Activated CD8-positive, alpha-beta memory T cell treated with anti-CD3 and anti-CD28 coated beads, Interleukin-2, amount 10 ng/mL, durations not matched to agents 7 days and 5 days (primary cell): ENCODE results near the gene FAM53C. TPM values are rescaled to one million over a fixed set of nuclear protein-coding genes. Genes with fewer than 3 reads are reported as not detected.

Source experiments
- ATAC-seq: fragments of 150-1000 bp; cut with Tn5 transposase; one replicate; pipeline ENCODE4 v1.10.0; 2021; ENCODE audit warnings: moderate library complexity
- CTCF ChIA-PET: fragments of 350-600 bp; sonication (Branson Sonifier 250); formaldehyde crosslinking; loops from one replicate; lab custom pipeline; 2021; ENCODE audit warnings: antibody characterized with exemption; lab: Charles Lee
- DNase-seq: peaks from one replicate; pipeline ENCODE4 v3.0.0-alpha.2; 2020
- H3K27ac Mint-ChIP-seq: one replicate; pipeline ENCODE4 v1.8.0; 2021; ENCODE audit warnings: mild to moderate bottlenecking, mixed read lengths
- H3K27me3 Mint-ChIP-seq: one replicate; pipeline ENCODE4 v1.8.0; 2021; ENCODE audit warnings: mixed read lengths
- H3K36me3 Mint-ChIP-seq: one replicate; pipeline ENCODE4 v1.8.0; 2021; ENCODE audit warnings: mild to moderate bottlenecking, mixed read lengths
- H3K4me1 Mint-ChIP-seq: one replicate; pipeline ENCODE4 v1.8.0; 2021; ENCODE audit warnings: mixed read lengths
- H3K4me3 Mint-ChIP-seq: one replicate; pipeline ENCODE4 v1.8.0; 2021; ENCODE audit warnings: mild to moderate bottlenecking, moderate library complexity, mixed read lengths
- H3K9me3 Mint-ChIP-seq: one replicate; pipeline ENCODE4 v1.8.0; 2022; ENCODE audit warnings: low read depth, mixed read lengths
- total RNA-seq, 2 experiments: library from RNA; stranded (reverse); gene quantifications; one replicate each; pipeline ENCODE4 v1.2.3, GENCODE V29; 2021

The FAM53C gene
- total RNA-seq, 2 experiments from 2014 or later = 30.5 to 33.5 TPM

DNA sequence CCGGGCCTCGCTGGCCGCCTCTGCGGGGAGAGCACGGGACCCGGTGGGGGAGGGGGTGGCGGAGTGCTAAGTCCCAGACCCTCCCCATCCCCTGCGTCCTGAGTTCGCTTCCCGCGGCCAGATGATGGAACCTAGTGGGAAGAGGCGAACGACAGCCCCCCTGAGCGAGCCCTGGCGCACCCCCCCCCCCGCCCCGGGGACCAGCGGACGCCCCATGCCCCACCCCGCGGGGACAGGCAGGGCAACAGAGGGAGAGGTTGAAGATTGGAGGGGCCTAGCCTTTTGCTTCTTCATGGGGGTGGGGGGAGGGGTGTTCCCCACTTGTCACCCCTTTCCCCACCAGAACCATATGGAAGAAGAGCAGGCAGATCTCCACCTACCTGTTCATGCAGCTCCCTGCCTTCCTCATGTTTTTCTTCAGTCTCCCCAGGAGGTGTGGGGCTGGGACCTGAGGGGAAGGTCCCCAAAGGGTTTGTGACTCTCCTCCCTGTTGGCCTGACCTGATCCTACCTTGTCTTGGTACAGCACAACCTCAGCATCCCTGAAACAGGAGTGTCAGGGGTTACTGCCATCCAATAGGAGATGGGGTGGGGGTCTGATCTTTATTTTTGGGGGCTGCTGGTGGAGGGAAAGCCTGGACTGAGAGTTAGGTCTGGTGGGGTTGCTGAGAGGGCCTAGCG, 485 bp downstream of the FAM53C start:
- H3K4me3 Mint-ChIP-seq = peak overlapping the region; percentile 84
- no peaks in the 10 kb centered on the region for H3K9me3 Mint-ChIP-seq
- peaks cover 37% of the 10 kb centered on the region for H3K4me1 Mint-ChIP-seq
- ATAC-seq = peak; percentile 3
- H3K27me3 Mint-ChIP-seq = peaks cover under 1% of the 10 kb centered on the region
- DNase-seq = no peak
- peak overlapping the region; percentile 87 for H3K27ac Mint-ChIP-seq
- CTCF ChIA-PET = interaction anchor here (0.9 to 13.9 kb wide), 3 partner anchors 12 to 159 kb away, joined by 4 to 382 read pairs (median 7); partner anchors contain the start of genes KDM3B and KIF20A
- H3K36me3 Mint-ChIP-seq = peaks cover 13% of the 10 kb centered on the region

DNA sequence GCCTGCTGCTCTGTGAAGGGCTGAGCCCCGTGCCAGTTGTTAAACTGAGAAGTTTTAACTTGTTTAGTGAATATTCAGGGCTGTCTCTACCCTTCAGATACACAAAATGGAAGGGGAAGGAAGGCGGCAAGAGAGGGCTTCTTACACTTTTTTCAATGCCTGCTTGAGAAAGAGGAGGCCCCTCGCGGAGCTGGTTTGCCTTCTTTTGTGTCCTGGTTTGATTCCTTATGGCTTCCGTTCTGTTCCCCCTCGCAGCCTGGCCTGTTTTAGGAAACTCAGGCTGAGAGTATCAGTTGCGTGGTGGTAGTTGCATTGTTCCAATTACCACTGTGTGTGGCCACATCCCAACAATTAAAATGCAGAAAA, 1.0 kb downstream of the FAM53C start:
- no peak for DNase-seq
- no peaks in the 10 kb centered on the region for H3K27me3 Mint-ChIP-seq
- peak overlapping the region; percentile 87 for H3K27ac Mint-ChIP-seq
- no peak for ATAC-seq
- no peaks in the 10 kb centered on the region for H3K9me3 Mint-ChIP-seq
- H3K4me1 Mint-ChIP-seq = peaks cover 37% of the 10 kb centered on the region
- H3K4me3 Mint-ChIP-seq = peak overlapping the region; percentile 84
- CTCF ChIA-PET = interaction anchor here (0.8 to 13.9 kb wide), 3 partner anchors 8 to 128 kb away, joined by 3 to 382 read pairs (median 3); partner anchors contain the start of genes CDC25C and KDM3B
- H3K36me3 Mint-ChIP-seq = peaks cover 13% of the 10 kb centered on the region

- H3K27me3 Mint-ChIP-seq = no peaks in the 10 kb centered on the region
- no peak for ATAC-seq
- CTCF ChIA-PET = interaction anchor here (0.8 to 13.9 kb wide), 4 partner anchors 8 to 129 kb away, joined by 3 to 382 read pairs (median 3); partner anchors contain the start of genes CDC25C and KDM3B
- peak overlapping the region; percentile 87 for H3K27ac Mint-ChIP-seq
- no peaks in the 10 kb centered on the region for H3K9me3 Mint-ChIP-seq
- H3K4me1 Mint-ChIP-seq = peaks cover 37% of the 10 kb centered on the region
- peaks cover 16% of the 10 kb centered on the region for H3K36me3 Mint-ChIP-seq
- DNase-seq = no peak
- peak overlapping the region; percentile 84 for H3K4me3 Mint-ChIP-seq
Observed at GRCh38 chr5:138339464-138339863, 1.4 kb downstream of the FAM53C start.

DNA sequence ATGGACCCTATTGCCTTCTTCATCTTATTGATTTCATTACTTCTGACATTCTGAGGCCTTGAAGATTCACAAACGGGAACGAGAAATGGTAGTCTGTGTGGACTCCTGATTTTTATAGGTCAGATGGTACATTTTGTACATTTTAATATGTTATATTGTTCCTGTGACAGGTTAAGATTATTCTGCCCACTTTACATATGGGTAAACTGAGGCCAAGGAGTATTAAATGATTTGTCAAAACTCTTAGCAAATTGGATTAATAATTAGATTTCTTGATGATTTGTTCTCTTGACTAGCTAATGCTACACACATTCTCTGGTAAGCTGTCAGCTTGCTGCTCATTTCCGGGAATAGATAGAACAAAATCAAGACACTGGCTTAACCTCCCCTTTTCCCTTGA, 1.9 kb downstream of the FAM53C start:
- Mint-ChIP-seq H3K4me3 (peak overlapping the region; percentile 84), H3K4me1 (peaks cover 37% of the 10 kb centered on the region), H3K27me3 (no peaks in the 10 kb centered on the region), H3K9me3 (no peaks in the 10 kb centered on the region), H3K36me3 (peaks cover 19% of the 10 kb centered on the region), H3K27ac (peak overlapping the region; percentile 87)
- CTCF ChIA-PET = interaction anchor here (0.8 to 13.9 kb wide), 4 partner anchors 9 to 129 kb away, joined by 3 to 382 read pairs (median 3); partner anchors contain the start of genes CDC25C and KDM3B
- no peak for DNase-seq
- ATAC-seq = no peak

GRCh38 chr5:138344887-138345622, 7.0 kb downstream of the FAM53C start:
- no peak for ATAC-seq
- Mint-ChIP-seq H3K9me3 (no peaks in the 10 kb centered on the region), H3K4me3 (no peak overlapping the region), H3K27ac (no peak overlapping the region), H3K4me1 (peaks cover 18% of the 10 kb centered on the region), H3K27me3 (no peaks in the 10 kb centered on the region), H3K36me3 (peaks cover 40% of the 10 kb centered on the region)
- CTCF ChIA-PET = interaction anchor here (1.2 kb wide), 1 partner anchor 8 kb away, joined by 5 read pairs; no protein-coding TSS in a partner anchor
- no peak for DNase-seq

- H3K27me3 Mint-ChIP-seq = no peaks in the 10 kb centered on the region
- no peak overlapping the region for H3K27ac Mint-ChIP-seq
- H3K36me3 Mint-ChIP-seq = peaks cover 39% of the 10 kb centered on the region
- CTCF ChIA-PET = interaction anchor here (10.5 kb wide), 1 partner anchor 10 kb away, joined by 382 read pairs; the partner anchor contains the start of genes CDC25C and FAM53C
- no peak overlapping the region for H3K4me3 Mint-ChIP-seq
- peaks cover 12% of the 10 kb centered on the region for H3K4me1 Mint-ChIP-seq
- ATAC-seq (no peak), DNase-seq (no peak)
- peaks cover 3% of the 10 kb centered on the region for H3K9me3 Mint-ChIP-seq
Observed at GRCh38 chr5:138346889-138347288, 8.8 kb downstream of the FAM53C start.

GRCh38 chr5:138349852-138350562, 11.9 kb downstream of the FAM53C start:
- H3K27ac Mint-ChIP-seq = no peak overlapping the region
- peaks cover 5% of the 10 kb centered on the region for H3K9me3 Mint-ChIP-seq
- H3K4me1 Mint-ChIP-seq = peaks cover 30% of the 10 kb centered on the region
- CTCF ChIA-PET = interaction anchor here (0.8 to 10.5 kb wide), 2 partner anchors 13 to 62 kb away, joined by 3 to 382 read pairs; partner anchors contain the start of genes CDC25C and FAM53C
- H3K4me3 Mint-ChIP-seq = no peak overlapping the region
- DNase-seq = no peak
- H3K27me3 Mint-ChIP-seq = no peaks in the 10 kb centered on the region
- peaks cover 38% of the 10 kb centered on the region for H3K36me3 Mint-ChIP-seq
- no peak for ATAC-seq

- no peak for DNase-seq
- H3K36me3 Mint-ChIP-seq = peaks cover 33% of the 10 kb centered on the region
Observed at GRCh38 chr5:138350563-138350890, 12.5 kb downstream of the FAM53C start.

DNA sequence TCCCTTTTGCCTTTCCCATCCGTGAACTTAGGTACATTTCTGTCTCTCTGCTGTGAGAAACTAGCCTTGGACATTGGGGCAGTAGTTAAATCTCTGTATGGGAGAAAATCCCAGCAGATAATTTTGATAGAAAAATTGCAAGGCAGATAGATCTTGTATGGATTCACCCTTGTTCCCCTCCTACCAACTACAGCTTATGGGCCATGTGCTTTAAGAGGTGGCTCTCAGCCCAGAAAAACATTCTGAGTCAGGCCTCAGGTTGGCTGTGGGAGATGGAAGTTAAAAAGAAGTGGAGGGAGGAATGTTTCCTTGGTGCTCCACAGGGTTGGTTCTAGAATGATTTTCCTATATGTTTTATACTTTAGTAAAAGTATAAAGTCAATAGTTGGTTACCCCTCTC, 13.0 kb downstream of the FAM53C start:
- Mint-ChIP-seq H3K36me3 (peaks cover 27% of the 10 kb centered on the region), H3K27me3 (no peaks in the 10 kb centered on the region), H3K9me3 (peaks cover 5% of the 10 kb centered on the region), H3K27ac (no peak overlapping the region), H3K4me1 (peaks cover 40% of the 10 kb centered on the region), H3K4me3 (no peak overlapping the region)
- ATAC-seq = no peak
- CTCF ChIA-PET = interaction anchor here (1.0 to 10.5 kb wide), 7 partner anchors 14 to 192 kb away, joined by 3 to 382 read pairs (median 7); partner anchors contain the start of genes CDC25C, ETF1, FAM53C and REEP2
- no peak for DNase-seq

More at GRCh38 chr5:138350563-138350890, 12.5 kb downstream of the FAM53C start:
- Mint-ChIP-seq H3K4me1 (peaks cover 35% of the 10 kb centered on the region), H3K27me3 (no peaks in the 10 kb centered on the region), H3K9me3 (peaks cover 5% of the 10 kb centered on the region), H3K4me3 (no peak overlapping the region), H3K27ac (no peak overlapping the region)
- no peak for ATAC-seq
- CTCF ChIA-PET = interaction anchor here (0.8 to 10.5 kb wide), 3 partner anchors 14 to 171 kb away, joined by 3 to 382 read pairs (median 3); partner anchors contain the start of genes CDC25C and FAM53C

DNA sequence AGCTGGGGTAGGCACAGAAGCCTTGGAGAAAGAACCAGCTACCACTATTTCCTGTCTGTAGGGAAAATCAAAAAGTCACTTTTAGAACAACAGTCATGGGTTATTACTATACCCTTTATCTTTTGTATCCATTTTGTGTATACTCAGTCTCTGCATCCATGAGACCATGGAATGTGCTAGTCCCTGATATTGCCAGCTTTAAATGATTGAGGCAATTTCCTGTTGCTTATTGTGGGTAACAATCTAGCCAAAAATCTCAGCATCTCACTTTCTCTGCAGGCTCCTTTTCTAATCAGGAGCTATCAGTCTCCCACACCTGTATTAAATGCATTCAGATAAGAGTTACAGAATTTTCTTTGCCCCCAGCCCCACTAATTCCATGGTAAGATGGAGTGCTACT, 13.5 kb downstream of the FAM53C start:
- ATAC-seq (no peak), DNase-seq (no peak)
- CTCF ChIA-PET = interaction anchor here (0.7 to 10.5 kb wide), 24 partner anchors 15 to 191 kb away, joined by 3 to 382 read pairs (median 5); partner anchors contain the start of genes CDC25C, EGR1, ETF1 and FAM53C
- Mint-ChIP-seq H3K9me3 (peaks cover 5% of the 10 kb centered on the region), H3K27me3 (no peaks in the 10 kb centered on the region), H3K4me1 (peaks cover 42% of the 10 kb centered on the region), H3K36me3 (peaks cover 26% of the 10 kb centered on the region), H3K4me3 (peak overlapping the region; percentile 53), H3K27ac (peak overlapping the region; percentile 52)

GRCh38 chr5:138352071-138352721, 14.1 kb downstream of the FAM53C start, which contains the start of gene KDM3B:
TSS of gene KDM3B (plus strand) at chr5:138352685. CDS start at chr5:138352796, 111 bp downstream.
- ATAC-seq (peak; percentile 74), DNase-seq (peak; percentile 91)
- Mint-ChIP-seq H3K27me3 (no peaks in the 10 kb centered on the region), H3K4me3 (peak within 1 kb of the TSS; percentile 94), H3K27ac (peak within 1 kb of the TSS; percentile 97), H3K4me1 (peaks cover 42% of the 10 kb centered on the region), H3K9me3 (peaks cover 5% of the 10 kb centered on the region), H3K36me3 (peaks cover 21% of the 10 kb centered on the region)
- CTCF ChIA-PET = interaction anchor here (0.6 to 10.5 kb wide), 41 partner anchors 12 to 326 kb away, joined by 3 to 382 read pairs (median 4); partner anchors contain the start of genes BRD8, CDC23, CDC25C and EGR1
